HEK293 (cell line): Measurements from ENCODE around the gene GRIA1.

ENCODE experiments used
- CTCF ChIA-PET: fragments of 350-600 bp; formaldehyde crosslinking; extraction: SDS; loops from one replicate; lab custom pipeline; 2021; ENCODE audit warnings: antibody characterized with exemption; lab: Yijun Ruan, JAX
- POLR2A ChIA-PET: fragments of 300-600 bp; formaldehyde crosslinking; extraction: SDS; loops from one replicate; lab custom pipeline; 2020; ENCODE audit warnings: antibody characterized with exemption, inconsistent platforms; lab: Yijun Ruan, JAX
- H3K27ac ChIP-seq: fragments of 200-500 bp; sonication (Bioruptor generic); 2 replicates; pipeline ENCODE4 v1.5.1; 2014; ENCODE audit warnings: low read depth, low read length, control low read depth, inconsistent platforms; ENCODE audit errors: extremely low read depth
- H3K36me3 ChIP-seq, 2 experiments: fragments of 200-500 bp in 1 of 2; sonication (Bioruptor generic) in 1 of 2; 1 replicate in 1 of 2; 2 replicates in 1 of 2; pipeline ENCODE4 v1.5.1; 2014 to 2017; ENCODE audit warnings: inconsistent platforms in 2 of 2, low read length in 2 of 2; ENCODE audit not compliant: control insufficient read depth in 2 of 2, insufficient read depth in 1 of 2
- H3K4me1 ChIP-seq: fragments of 200-500 bp; sonication (Bioruptor generic); 2 replicates; pipeline ENCODE4 v1.5.1; 2014; ENCODE audit warnings: mild to moderate bottlenecking, low read length, inconsistent platforms; ENCODE audit not compliant: control insufficient read depth, insufficient read depth
- H3K4me3 ChIP-seq: 2 replicates; pipeline ENCODE4 v1.5.1; 2011; ENCODE audit warnings: low read depth, mild to moderate bottlenecking, control low read depth, low read length, moderate library complexity
- H3K9me3 ChIP-seq: fragments of 200-500 bp; sonication (Bioruptor generic); 2 replicates; pipeline ENCODE4 v1.5.1; 2014; ENCODE audit warnings: low read depth, low read length, inconsistent platforms; ENCODE audit not compliant: control insufficient read depth, insufficient read depth
- BCL6B ChIP-seq: fragments of 450-650 bp; formaldehyde crosslinking; IDR thresholded peaks from 2 replicates; pipeline ENCODE4 v1.5.1; 2017; ENCODE audit warnings: missing biosample characterization, missing genetic modification characterization
- GLIS1 ChIP-seq: fragments of 450-650 bp; formaldehyde crosslinking; IDR thresholded peaks from 2 replicates; pipeline ENCODE4 v1.5.1; 2016; ENCODE audit warnings: missing biosample characterization, missing genetic modification characterization
- PRDM6 ChIP-seq: fragments of 450-650 bp; formaldehyde crosslinking; IDR thresholded peaks from 2 replicates; pipeline ENCODE4 v1.5.1; 2017; ENCODE audit warnings: missing biosample characterization, missing genetic modification characterization
- WT1 ChIP-seq: fragments of 450-650 bp; formaldehyde crosslinking; IDR thresholded peaks from 2 replicates; pipeline ENCODE4 v1.5.1; 2016; ENCODE audit warnings: missing biosample characterization, missing genetic modification characterization
- ZBTB49 ChIP-seq: fragments of 450-650 bp; formaldehyde crosslinking; IDR thresholded peaks from 2 replicates; pipeline ENCODE4 v1.5.1; 2016; ENCODE audit warnings: missing biosample characterization, missing genetic modification characterization, low read depth
- ZNF280D ChIP-seq: fragments of 450-650 bp; formaldehyde crosslinking; IDR thresholded peaks from 2 replicates; pipeline ENCODE4 v1.5.1; 2016; ENCODE audit warnings: missing biosample characterization, missing genetic modification characterization
- ZNF391 ChIP-seq: fragments of 450-650 bp; formaldehyde crosslinking; IDR thresholded peaks from 2 replicates; pipeline ENCODE4 v1.5.1; 2016; ENCODE audit warnings: low read depth, missing biosample characterization, missing genetic modification characterization, borderline replicate concordance
- ZNF514 ChIP-seq: fragments of 450-650 bp; formaldehyde crosslinking; IDR thresholded peaks from 2 replicates; pipeline ENCODE4 v1.5.1; 2016; ENCODE audit warnings: missing biosample characterization, missing genetic modification characterization
- ZNF544 ChIP-seq: fragments of 450-650 bp; formaldehyde crosslinking; IDR thresholded peaks from 2 replicates; pipeline ENCODE4 v1.5.0; 2017; ENCODE audit warnings: missing biosample characterization, missing genetic modification characterization
- ZNF558 ChIP-seq: fragments of 450-650 bp; formaldehyde crosslinking; IDR thresholded peaks from 2 replicates; pipeline ENCODE4 v1.5.1; 2016; ENCODE audit warnings: missing biosample characterization, missing genetic modification characterization
- ZNF623 ChIP-seq: fragments of 450-650 bp; formaldehyde crosslinking; IDR thresholded peaks from 2 replicates; pipeline ENCODE4 v1.5.1; 2016; ENCODE audit warnings: missing biosample characterization, missing genetic modification characterization
- ZNF645 ChIP-seq: fragments of 450-650 bp; formaldehyde crosslinking; IDR thresholded peaks from 2 replicates; pipeline ENCODE4; 2016; ENCODE audit warnings: missing biosample characterization, missing genetic modification characterization

Gene GRIA1

GRCh38 chr5:153752890-153753289 lies 262.4 kb downstream of the GRIA1 start:
- ChIA-PET CTCF (no interaction called here), POLR2A (no interaction called here)
- TF ChIP-seq ZNF623 (tag by site-specific recombination) (no peak), ZNF514 (tag by site-specific recombination) (no peak), ZNF645 (no peak), ZNF558 (tag by site-specific recombination) (no peak), ZNF280D (tag by site-specific recombination) (no peak)
- Histone ChIP-seq H3K27ac (no peak overlapping the region), H3K4me1 (no peaks in the 10 kb centered on the region), H3K36me3 (no peaks in the 10 kb centered on the region), H3K4me3 (no peak overlapping the region), H3K9me3 (no peaks in the 10 kb centered on the region)

- ChIA-PET POLR2A (no interaction called here), CTCF (interaction anchor here (0.7 kb wide), 1 partner anchor 440 kb away, joined by 3 read pairs; no protein-coding TSS in a partner anchor)
- Histone ChIP-seq H3K36me3 (no peaks in the 10 kb centered on the region), H3K4me3 (no peak overlapping the region), H3K4me1 (no peaks in the 10 kb centered on the region), H3K9me3 (no peaks in the 10 kb centered on the region), H3K27ac (no peak overlapping the region)
- no peak for TF ChIP-seq BCL6B (tag by site-specific recombination)
- no peak for TF ChIP-seq ZNF391 (tag by site-specific recombination)
- TF ChIP-seq GLIS1, result peak; percentile 76
These were observed 263.4 kb downstream of the GRIA1 start for GRCh38 chr5:153753645-153754432.

- CTCF ChIA-PET, result interaction anchor here (0.6 to 1.4 kb wide), 4 partner anchors 10 to 348 kb away, joined by 3 to 7 read pairs (median 4); no protein-coding TSS in a partner anchor
- TF ChIP-seq ZBTB49 (tag by site-specific recombination) (no peak), ZNF544 (tag by site-specific recombination) (no peak), PRDM6 (no peak), WT1 (tag by site-specific recombination) (no peak)
- TF ChIP-seq, all 188 proteins: peak for 0
- Histone ChIP-seq H3K9me3 (no peaks in the 10 kb centered on the region), H3K36me3 (no peaks in the 10 kb centered on the region), H3K27ac (no peak overlapping the region), H3K4me3 (no peak overlapping the region), H3K4me1 (no peaks in the 10 kb centered on the region)
- POLR2A ChIA-PET, result no interaction called here
These were observed 265.5 kb downstream of the GRIA1 start for GRCh38 chr5:153755913-153756500.
